Measurements from ENCODE around the gene UBIAD1.

The UBIAD1 gene

DNA sequence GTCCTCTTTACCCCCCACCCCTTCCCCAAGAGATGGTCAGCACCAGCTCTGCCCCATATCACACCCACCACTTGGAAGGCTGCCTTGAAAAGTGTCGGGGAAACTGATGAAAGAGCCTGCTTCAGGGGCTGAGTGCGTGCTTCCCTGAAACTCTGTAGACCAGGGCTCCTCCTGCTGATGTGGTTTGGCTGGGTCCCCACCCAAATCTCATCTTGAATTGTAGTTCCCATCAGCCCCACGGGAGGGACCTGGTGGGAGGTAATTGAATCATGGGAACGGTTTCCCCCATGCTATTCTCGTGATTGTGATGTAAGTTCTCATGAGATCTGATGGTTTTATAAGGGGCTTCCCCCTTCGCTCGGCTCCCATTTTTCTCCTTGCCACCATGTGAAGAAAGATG, 36.4 kb downstream of the UBIAD1 start:
- DNase-seq (ENCODE audit: low read depth in 4 of 4, low spot score in 1 of 4), result no peak

DNA sequence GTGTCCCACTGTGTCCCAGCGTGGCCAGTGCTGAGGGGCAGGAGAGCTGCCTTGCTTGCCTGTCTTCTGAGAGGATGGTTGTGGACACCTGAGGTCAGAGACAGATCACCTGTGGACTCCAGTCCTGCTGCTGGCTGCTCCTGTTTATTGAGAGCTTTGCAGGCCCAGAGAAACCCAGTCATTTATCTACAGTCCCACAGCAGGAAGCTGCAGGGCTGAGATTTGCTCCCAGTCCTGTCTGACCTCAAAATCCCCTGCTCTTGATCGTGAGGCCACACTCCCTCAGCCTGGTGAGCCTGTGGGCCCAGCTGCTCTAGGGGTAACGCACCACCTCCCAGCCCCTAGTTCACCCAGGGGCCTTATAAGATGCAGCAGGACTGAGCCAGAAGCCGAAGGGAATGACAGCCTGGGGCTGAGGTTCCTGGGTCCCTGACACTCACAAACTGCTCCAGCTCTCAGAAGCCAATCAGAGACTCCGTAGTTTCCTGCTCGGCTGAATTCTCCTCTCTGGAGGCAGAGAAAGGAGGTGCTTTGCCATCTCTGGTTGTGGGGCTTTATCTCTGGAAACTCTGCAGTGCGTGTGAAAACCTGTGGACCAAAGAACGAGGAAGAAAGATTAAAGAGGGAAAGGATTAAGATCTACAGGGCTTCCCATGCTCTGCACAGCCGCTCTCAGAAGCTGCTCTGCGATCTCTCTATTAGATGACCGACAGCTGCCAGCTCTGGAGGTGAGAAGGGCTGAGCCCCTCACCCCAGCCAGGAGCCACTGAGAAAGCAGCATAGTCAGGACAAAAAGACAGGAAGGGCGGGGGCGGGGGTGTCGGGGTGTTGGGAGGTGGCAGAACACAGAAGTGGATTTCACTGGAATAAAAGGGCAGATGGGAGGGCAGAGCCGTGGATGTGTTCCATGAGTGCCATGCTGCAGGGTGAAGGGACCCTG, 39.1 kb downstream of the UBIAD1 start:
- no peak for DNase-seq (ENCODE audit: low read depth in 4 of 4, low spot score in 1 of 4)

DNA sequence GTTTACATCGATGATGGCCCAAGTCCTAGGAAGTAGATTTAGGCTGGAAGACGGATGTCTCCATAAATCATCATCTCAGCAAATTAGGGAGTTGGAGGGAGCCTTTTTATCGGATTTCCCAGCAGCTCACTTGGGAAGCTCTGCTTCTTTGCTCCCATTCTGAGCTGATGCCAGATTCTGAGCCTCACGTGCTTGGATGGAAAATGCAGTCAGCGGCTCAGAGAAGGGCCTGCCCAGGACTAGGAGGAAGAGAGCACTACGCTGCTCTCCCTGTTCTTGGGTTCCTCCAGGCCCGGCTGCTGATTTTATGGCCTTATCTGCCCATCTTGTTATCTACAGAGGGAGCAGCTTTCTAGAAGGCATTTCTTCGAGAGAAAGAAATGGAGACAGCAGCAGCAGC, 42.0 kb downstream of the UBIAD1 start:
- DNase-seq (ENCODE audit: low read depth in 4 of 4, low spot score in 1 of 4), result no peak

DNA sequence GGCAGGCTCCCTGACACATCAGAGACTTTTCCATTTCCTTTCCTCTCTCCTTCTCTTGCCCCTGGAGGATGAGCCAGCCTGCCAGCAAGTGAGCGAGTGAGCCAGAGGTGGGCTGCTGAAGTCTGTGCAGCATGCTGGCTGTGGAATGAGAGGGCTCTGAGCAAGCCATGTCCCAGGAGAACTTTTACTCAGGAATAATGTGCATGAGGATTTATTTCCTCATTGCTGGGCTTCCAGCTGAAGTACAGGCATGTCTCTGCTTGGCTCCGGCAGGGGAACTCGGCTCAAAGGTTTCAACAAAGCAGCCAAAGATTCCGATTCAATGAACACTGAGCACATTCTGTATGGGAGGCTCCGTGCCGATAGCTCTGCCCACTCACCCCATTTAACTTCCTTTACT, 43.7 kb downstream of the UBIAD1 start:
- DNase-seq (ENCODE audit: low read depth in 4 of 4, low spot score in 1 of 4), result no peak

DNA sequence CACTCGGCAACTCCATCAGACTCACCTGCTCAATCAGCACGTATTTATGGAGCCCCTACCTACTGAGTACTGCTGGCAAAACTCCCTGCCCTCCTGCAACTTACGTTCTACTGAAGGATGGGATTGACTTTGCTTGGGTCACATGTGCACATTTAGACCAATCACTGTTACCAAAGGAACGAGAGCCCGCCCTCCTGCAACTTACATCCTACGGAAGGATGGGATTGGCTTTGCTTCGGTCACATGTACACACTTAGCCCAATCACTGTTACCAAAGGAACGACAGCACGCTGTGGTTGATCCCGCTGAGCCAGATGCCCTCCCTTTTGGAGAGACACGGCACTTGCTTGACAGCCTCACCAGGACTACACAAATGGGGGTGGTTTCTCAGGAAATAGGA, 46.0 kb downstream of the UBIAD1 start:
- no peak for DNase-seq (ENCODE audit: low read depth in 4 of 4, low spot score in 1 of 4)

DNA sequence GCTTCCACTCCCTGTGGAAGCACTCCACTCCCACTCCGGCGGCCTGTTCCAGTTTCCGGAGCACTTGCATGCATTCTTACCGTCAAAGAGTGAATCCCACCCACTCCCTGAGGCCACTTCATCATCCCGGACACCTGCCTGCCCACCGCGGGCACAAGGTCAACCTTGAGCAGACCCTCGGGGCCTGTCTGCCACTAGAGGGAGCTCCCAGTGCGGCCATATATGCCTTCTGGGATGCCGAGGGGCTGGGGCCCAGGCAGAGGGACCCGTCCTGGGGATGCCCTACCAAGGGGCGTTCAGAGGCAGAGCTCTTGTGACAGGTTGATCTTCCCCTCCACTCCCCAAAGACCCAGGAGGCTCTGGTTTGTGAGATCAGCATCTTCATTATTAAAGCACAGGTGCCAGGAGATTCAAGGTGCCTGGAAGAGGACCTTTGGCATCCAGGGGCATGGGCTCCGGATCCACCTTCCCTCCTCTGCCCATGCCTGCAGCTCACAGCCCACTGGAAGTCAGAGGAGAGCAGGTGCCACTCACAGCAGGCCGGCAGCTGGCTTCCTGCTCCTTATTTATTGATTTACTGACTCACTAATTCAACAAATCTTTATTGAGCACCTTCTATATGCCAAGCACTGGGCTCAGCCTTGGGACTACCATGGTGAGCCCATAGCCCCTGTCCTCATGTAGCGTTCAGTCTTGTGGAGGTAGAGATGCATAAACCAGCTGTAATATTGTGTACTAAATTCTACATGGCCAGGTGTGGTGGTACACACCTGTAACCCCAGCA, 47.3 kb downstream of the UBIAD1 start:
- DNase-seq (ENCODE audit: low read depth in 4 of 4, low spot score in 1 of 4), result peak in 3 of 4 experiments; percentile 10 to 17 (median 11)

DNA sequence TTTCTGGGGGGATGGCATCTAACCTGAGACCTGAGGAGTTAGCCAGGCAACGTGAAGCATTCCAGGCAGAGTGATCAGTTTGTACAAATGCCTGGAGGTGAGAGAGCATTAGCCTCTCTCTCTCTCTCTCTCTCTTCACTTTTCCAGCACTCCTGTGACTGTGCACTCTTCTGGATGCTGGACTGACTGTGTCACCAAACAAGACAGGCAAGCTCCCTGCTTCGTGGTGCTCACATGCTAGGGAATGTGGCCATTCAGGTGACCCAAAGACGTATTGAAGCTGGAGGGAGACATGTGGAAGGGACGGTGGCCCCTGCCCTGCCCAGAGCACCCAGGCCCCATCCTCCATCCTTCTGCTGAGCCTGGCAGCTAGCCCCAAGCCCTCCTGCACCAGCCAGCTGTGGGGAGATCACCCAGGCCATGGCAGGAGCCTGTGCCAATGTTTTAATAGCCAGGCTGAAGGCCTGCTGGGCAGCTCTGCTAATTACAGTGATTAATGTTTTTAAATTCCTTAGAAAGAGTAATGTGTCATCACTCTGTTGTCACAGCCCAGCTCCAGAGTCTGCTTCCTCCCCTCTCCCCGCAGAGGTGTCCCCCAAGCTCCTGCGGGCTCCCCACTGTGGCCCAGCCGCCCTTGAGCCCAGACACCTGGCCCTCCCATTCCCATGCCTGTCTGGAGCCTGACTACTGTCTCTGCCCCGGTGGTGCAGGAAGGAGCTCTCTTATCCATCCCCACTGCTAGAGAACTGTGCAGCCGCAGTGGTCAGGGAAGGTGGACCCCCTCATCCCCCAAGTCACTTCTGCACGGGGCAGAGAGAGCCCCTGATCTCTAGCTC, 48.9 kb downstream of the UBIAD1 start:
- no peak for DNase-seq (ENCODE audit: low read depth in 4 of 4, low spot score in 1 of 4)

DNA sequence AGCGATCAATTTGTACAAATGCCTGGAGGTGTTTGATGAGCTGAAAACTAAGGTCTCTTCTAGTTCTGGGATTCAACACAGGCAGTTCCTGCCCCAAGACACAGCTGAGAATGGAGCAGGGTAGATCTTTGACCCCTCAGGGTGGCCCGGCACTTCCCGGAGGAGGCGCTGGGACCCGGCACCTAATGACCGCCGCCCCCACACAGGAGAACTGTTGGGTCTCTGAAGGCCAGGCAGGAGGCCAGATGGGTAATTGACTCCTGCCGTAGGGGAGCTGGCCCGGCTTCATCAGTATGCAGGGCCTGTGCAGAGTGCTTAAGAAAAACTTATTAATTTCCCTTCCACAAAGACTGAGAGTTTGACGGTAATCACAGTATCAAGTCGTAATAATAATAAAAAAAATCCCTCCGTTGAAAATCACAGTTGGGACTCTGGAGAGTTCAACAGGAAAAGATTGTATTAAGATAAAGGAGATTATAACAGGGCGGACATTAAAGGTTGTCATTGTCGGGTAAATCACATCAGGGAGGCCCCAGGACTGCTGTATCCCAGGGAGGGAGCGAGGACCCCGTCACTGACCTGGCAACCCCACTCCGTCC, 51.7 kb downstream of the UBIAD1 start:
- DNase-seq (ENCODE audit: low read depth in 4 of 4, low spot score in 1 of 4), result no peak

DNA sequence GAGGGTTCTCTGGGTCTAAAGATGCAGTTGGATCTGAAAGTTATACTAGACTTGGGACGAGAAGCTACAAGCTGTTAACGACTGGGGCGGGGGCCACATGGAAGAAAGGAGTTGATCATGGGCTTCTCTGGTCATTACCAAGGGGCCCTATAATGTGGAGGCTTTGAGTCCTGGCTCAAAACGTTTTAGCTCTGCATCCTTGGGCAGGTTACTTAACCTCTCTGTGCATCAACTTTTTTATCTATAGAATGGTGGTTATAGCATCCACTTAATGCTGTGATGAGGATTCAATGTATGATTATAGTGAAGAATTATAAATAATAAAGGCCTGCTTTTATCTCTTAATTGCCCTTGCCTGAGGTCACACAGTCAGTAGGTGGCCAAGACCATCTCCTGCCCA, 53.1 kb downstream of the UBIAD1 start:
- no peak for DNase-seq (ENCODE audit: low read depth in 4 of 4, low spot score in 1 of 4)

DNA sequence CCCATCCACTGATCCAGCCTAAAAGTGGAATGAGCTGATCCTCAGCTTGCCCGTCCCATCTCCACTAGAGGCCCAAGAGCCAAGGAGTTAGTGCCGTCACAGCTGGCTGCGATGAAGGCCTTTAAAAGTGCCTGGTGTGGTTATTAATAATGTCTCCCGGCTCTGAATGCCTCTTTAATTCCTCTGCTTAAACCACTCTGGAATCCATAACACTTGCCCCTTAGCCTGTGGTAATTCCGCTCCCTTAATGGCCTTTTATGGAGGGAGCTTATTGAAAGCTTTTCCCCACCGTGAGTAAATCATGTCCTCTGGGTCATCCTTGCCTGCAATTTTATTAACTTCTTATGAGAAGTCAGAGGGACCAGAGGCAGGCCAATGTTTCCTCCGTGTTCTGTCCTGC, 55.4 kb downstream of the UBIAD1 start:
- DNase-seq (ENCODE audit: low read depth in 4 of 4, low spot score in 1 of 4), result no peak

DNA sequence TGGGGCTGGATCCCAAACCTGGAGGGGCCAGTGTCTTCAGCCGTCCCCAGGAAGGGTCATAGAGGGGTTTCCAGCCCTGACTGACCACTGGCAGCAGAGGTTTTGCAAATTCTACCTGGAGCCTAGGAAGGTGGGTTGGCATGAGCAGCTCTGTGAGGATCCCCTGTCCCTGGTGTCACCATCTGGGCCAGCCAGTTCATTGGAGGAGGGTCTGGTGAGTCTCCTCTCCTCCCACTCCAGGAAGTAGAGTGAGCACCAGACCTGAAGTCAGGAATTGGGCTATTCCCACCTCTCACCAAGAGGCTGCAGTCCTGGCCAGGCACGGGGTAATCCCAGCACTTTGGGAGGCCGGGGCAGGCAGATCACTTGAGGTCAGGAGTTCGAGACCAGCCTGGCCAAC, 57.4 kb downstream of the UBIAD1 start:
- no peak for DNase-seq (ENCODE audit: low read depth in 4 of 4, low spot score in 1 of 4)

DNA sequence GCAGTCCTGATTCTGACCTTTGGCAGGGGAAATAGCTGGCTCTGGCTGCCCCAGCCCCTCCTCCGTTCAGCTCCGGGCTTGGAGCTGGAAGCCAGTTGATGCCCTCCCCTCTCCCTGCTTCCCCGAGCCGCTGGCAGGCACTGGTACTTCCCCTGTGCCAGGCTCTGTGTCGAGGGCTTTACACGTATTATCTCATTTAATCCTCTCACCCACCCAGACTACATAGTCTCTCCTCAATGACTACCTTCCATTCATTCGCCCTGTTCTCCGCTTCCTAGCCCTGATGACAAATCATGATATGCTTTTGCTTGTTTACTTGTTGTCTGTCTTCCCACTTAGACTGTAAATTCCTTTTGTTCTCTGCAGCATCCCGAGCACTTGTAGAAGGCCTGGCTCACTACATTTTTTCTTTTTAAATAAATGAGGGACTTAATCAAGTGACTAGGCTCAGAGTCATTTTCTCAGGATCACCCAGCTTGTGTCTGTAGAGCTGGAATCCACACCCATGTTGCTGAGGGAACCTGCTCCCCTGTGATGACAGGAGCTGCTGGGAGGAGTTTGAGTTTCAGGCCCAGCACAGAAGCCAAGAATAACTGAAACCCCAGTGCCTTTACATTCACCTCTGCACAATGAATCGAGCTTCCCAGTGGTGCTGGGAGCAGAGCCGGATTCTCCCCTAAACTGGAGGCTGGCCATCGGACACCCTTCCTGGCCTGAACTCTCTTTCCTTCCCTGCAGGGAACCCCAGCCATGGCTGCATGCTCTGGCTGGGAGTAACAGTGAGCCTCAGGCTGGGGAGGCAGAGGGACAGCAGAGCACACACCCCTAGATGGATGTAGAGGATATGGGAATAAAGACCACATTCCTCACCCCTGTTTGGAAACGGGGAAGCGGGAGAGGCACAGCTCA, 58.3 kb downstream of the UBIAD1 start:
- no peak for DNase-seq (ENCODE audit: low read depth in 4 of 4, low spot score in 1 of 4)

DNA sequence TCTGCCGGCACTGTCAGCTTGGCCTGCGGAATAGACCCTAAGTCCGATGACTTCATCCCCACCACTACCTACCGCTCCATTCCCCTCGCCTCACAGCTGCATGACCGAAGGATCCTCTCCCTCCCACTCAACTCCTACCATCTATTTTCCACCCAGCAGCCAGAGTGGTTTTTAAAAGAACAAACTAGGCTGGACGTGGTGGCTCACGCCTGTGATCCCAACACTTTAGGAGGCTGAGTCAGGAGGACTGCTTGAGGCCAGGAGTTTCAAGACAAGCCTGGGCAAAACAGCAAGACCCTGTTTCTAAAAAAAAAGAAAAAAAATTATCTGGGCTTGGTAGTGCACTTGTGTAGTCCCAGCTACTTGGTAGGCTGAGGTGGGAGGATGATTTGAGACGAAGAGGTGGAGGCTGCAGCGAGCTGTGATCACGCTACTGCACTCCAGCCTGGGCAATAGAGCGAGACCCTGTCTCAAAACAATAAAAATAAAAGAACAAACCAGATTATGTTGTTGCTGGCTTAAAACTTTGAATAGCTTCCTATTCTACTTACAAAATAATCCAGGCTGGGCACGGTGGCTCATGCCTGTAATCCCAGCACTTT, 59.0 kb downstream of the UBIAD1 start:
- DNase-seq (ENCODE audit: low read depth in 4 of 4, low spot score in 1 of 4), result no peak

DNA sequence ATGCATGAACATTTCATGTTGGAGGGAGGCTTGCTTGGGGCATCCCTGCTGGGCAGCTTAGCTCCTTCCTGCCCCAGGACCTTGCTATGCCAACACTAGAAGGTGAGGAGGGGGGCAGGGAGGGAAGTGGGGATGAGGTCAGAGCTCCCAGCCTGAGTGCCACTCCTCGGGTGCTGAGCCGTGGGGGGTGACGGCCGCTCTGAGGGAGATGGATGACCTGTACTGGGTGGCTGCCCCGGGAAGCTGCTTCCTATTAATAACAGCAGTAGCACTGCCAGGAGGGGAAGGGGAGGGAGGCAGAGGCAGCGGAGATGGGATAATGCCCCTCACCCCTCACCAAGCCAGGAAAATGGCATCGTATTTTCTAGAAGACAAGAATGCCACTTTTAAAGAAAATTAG, 60.6 kb downstream of the UBIAD1 start:
- DNase-seq (ENCODE audit: low read depth in 4 of 4, low spot score in 1 of 4), result no peak

DNA sequence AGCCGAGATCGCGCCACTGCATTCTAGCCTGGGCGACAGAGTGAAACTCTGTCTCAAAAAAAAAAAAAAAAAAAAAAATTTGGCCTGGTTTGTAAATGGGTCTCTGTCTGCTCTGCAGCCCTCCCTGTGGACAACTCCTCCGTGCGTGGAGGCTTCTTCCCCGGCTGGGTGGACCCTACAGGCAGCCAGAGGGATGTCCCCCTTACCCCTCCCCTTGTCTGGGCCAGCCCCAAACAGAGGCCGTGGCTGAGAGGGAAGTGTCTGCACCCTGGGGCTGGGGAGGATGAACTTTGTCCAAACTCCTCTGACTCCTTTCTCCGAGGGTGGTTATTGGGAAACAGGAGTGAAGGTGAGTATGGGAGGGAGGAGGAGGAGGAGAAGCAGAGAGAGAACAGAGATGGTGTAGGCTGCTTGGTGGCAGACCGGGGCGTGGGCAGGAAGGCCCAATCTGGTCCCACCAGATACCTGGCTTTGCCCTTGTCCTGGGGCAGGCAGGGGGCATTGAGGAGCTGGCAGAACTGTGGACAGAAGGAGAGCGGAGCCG, 61.3 kb downstream of the UBIAD1 start:
- no peak for DNase-seq (ENCODE audit: low read depth in 4 of 4, low spot score in 1 of 4)

DNA sequence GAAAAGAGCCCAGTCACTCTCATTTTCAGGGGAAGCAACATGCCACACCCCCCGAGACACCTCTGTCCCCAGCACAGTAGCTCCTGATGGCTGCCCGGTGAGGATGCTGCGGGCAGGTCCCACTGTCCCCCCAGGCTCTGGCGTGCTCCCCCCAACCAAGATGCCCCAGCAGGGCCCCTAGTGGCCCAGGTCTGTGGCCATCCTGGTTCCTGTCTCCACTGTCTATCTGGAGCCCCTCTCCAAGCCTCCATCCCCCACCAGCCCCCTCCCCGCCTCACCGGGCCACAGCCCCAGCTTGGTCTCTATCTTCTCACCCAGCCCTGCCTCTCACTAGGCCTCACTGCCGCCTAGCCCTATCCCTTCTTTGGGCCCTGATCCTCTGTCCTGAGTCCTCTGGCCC, 61.8 kb downstream of the UBIAD1 start:
- DNase-seq (ENCODE audit: low read depth in 4 of 4, low spot score in 1 of 4), result no peak

DNA sequence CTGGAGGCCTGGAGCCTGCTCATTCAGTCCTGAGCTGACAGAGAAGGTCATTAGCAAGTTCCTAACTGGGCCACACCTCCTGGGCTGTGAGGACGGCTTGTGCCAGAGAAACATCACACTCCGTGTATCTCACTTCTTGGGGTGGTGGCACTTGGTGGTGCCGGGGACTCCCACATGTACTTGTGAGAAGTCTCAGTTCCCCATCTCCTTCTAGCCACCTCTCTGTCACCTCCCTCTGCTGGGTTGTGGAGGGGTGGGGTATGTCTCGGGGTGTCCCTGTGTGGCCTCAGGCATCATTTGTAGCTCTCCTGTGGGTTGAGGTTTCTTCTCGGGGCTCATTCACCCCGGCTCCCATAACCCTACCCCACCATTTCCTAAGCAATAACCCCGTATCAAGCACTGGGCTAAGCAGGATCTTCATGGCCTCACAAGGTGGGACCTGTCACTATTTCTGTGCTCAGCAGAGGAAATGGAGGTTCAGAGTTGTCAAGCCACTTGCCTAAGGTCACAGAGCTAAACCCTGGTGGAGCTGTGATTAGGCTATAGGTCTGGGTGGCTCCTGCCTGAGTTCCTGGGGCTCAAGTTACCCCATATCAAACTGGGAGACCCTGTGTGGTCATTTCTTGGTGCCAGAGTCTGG, 62.5 kb downstream of the UBIAD1 start:
- no peak for DNase-seq (ENCODE audit: low read depth in 4 of 4, low spot score in 1 of 4)

DNA sequence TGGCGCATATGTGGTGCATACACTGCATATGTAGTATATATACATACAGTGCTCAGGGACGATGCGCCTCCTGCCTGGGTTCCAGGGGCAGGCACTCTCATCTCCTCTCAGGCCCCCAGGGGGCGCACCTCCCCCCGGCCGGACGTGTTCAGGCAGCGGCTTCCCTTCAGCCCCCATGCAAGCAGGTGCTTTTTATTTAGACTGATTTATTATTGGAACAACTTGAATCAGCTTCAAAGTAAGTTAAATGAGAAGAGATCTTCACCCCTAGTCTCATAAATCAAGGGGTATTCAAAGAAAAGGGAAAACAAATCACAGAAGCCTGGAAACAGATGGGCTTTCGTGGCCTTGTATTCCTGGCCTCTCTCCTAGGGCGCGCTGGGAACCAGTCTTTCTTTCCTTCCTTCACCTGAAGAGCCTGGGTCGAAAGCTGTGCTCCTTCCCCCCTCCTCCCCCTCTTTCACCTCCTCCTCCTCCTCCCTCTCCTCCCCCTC, 64.6 kb downstream of the UBIAD1 start:
- DNase-seq (ENCODE audit: low read depth in 4 of 4, low spot score in 1 of 4), result peak; percentile 44 to 66 (median 56)

Data from stimulated activated CD4-positive, alpha-beta T cell treated with anti-CD3 and anti-CD28 coated beads, Interleukin-1b, Interleukin-23, amount 100 ng/mL, for 24 hours (primary cell).